ENCODE results near the gene PNMA6E. TPM values are rescaled to one million over a fixed set of nuclear protein-coding genes. Genes with fewer than 3 reads are reported as not detected.

The PNMA6E gene
- total RNA-seq, 4 donors from 2014 or later: not detected

DNA sequence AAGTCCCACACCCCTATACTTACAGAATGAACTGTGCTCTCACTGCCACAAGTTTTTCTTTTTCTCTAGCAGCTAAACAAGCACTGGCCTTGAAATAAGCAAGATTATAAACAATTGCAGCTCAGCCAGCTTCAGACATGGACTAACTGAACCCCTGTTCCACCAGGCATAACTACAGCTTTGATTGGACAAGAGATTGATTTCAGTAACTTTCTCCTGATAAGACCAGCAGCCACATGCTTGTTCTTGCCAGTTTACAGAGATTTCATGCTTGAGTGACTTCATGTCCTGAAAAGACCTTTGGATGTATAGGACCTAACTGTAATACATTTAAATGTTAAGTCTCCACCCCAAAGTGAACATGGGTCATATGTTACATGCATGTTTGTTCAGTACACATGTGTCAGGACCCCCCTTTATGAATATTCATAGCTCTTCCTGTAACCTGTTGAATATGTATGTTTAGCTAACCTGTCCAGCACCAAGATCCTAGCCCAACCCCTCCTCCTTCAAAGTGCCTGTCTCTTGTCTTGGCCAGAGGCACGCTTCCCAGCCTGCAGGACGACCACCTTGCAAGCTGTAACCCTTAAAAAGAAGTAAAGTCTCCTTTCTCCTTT is 39.3 kb downstream of the PNMA6E start:
- no peaks in the 10 kb centered on the region for H3K27me3 ChIP-seq
- H3K36me3 ChIP-seq: no peaks in the 10 kb centered on the region
- no peak for DNase-seq
- H3K27ac ChIP-seq: no peak overlapping the region
- no peaks in the 10 kb centered on the region for H3K4me1 ChIP-seq
- TF ChIP-seq POLR2A (IDR thresholded peaks at IDR 0.05): no peak
- TF ChIP-seq, protein P1, sequence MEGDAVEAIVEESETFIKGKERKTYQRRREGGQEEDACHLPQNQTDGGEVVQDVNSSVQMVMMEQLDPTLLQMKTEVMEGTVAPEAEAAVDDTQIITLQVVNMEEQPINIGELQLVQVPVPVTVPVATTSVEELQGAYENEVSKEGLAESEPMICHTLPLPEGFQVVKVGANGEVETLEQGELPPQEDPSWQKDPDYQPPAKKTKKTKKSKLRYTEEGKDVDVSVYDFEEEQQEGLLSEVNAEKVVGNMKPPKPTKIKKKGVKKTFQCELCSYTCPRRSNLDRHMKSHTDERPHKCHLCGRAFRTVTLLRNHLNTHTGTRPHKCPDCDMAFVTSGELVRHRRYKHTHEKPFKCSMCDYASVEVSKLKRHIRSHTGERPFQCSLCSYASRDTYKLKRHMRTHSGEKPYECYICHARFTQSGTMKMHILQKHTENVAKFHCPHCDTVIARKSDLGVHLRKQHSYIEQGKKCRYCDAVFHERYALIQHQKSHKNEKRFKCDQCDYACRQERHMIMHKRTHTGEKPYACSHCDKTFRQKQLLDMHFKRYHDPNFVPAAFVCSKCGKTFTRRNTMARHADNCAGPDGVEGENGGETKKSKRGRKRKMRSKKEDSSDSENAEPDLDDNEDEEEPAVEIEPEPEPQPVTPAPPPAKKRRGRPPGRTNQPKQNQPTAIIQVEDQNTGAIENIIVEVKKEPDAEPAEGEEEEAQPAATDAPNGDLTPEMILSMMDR (IDR thresholded peaks at IDR 0.05): no peak
- intact Hi-C loops (cut with DNase I; ENCODE audit: low total_unique reads): no loop called here
- H3K4me3 ChIP-seq: no peak overlapping the region
- no peaks in the 10 kb centered on the region for H3K9me3 ChIP-seq

DNA sequence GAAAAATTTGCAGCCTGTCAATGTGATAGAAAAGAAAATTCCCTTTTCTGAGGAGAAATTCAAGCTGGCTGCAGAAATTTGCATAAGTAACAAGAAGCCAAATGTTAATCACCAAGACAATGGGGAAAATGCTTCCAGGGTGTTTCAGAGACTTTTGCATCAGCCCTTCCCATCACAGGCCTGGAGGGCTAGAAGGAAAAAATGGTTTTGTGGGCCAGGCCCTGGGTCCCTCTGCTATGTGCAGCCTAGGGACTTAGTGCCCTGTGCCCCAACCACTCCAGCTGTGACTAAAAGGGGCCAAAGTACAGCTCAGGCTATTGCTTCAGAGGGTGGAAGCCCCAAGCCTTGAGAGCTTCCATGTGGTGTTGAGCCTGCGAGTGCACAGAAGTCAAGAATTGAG is 43.3 kb downstream of the PNMA6E start:
- no peak for DNase-seq
- Histone ChIP-seq H3K27ac (no peak overlapping the region), H3K36me3 (no peaks in the 10 kb centered on the region), H3K9me3 (no peaks in the 10 kb centered on the region), H3K4me1 (no peaks in the 10 kb centered on the region), H3K4me3 (no peak overlapping the region), H3K27me3 (no peaks in the 10 kb centered on the region)
- TF ChIP-seq, protein P1 (IDR thresholded peaks at IDR 0.05): no peak
- no peak for TF ChIP-seq POLR2A (IDR thresholded peaks at IDR 0.05)
- intact Hi-C loops (cut with DNase I; ENCODE audit: low total_unique reads): no loop called here

DNA sequence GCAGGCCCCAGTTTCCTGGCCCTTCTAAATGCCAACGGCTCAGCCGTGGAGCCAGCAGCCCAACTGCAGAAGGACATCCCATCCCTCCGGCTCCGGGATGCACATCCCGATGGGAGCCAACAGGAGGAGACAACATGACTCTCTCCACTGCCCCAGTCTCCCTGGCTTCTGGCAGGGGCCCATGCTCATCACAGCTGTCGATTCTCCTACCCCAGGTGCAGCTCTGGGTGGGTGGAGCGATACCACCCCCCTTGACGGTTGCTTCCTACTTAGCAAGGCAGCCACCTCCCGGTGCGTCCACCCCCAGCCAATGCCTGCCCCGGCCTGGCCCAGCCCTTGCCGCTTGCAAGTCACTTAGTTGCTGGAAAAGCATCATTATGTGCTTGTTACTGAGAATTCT is 47.7 kb downstream of the PNMA6E start:
- intact Hi-C loops (cut with DNase I; ENCODE audit: low total_unique reads): no loop called here
- no peak for DNase-seq
- H3K27ac ChIP-seq: no peak overlapping the region

DNA sequence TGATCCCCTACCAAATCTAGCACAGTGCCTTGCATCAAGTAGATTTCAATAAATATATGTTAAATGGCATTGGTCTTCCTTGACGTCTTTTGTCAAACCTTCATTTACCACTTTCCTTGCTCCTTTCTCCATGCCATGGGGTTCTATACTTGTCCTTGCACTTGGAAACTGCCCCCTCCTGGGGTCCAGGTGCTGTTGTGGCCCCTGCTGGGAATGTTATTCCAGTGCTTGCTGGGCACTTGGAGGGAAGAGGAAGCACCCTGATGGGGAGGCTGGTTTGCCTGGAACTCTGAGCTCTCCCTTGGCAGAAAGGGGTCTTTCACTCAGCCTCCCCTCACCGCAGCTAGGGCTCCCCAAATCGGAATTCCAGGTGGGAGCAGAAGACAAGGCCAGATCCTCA is 48.3 kb downstream of the PNMA6E start:
- no peak for DNase-seq
- no peaks in the 10 kb centered on the region for H3K36me3 ChIP-seq

More for the DNA sequence above, 47.7 kb downstream of the PNMA6E start:
- TF ChIP-seq, protein P1 (IDR thresholded peaks at IDR 0.05): no peak
- no peak for TF ChIP-seq POLR2A (IDR thresholded peaks at IDR 0.05)
- Histone ChIP-seq H3K9me3 (no peaks in the 10 kb centered on the region), H3K36me3 (no peaks in the 10 kb centered on the region), H3K27me3 (no peaks in the 10 kb centered on the region), H3K4me3 (no peak overlapping the region), H3K4me1 (no peaks in the 10 kb centered on the region)

DNA sequence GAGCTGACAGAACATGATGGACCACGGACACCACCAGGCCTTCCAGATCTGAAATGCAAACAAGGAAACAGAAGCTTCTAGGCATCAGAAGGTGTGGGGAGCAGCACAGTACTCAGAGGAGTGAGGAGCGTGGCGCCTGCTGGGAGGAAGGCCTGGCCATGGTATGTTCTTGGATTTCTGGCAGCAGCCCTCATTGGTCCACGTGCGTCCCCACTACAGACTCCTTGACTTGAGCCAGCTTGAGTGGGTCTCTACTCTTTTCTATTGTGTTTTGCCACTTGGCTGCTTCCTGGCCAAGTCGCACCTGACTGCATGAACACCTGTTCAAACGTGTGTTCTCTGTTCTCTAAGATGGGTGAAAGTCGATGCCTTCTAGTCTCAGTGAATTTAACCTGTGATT is 49.2 kb downstream of the PNMA6E start:
- Histone ChIP-seq H3K27ac (no peak overlapping the region), H3K4me3 (no peak overlapping the region), H3K36me3 (no peaks in the 10 kb centered on the region), H3K4me1 (no peaks in the 10 kb centered on the region), H3K9me3 (no peaks in the 10 kb centered on the region), H3K27me3 (no peaks in the 10 kb centered on the region)
- TF ChIP-seq POLR2A (IDR thresholded peaks at IDR 0.05): no peak
- TF ChIP-seq, protein P1 (IDR thresholded peaks at IDR 0.05): no peak
- no peak for DNase-seq
- intact Hi-C loops (cut with DNase I; ENCODE audit: low total_unique reads): no loop called here

More for the DNA sequence above, 48.3 kb downstream of the PNMA6E start:
- intact Hi-C loops (cut with DNase I; ENCODE audit: low total_unique reads): no loop called here
- Histone ChIP-seq H3K27ac (no peak overlapping the region), H3K4me3 (no peak overlapping the region), H3K27me3 (no peaks in the 10 kb centered on the region), H3K9me3 (no peaks in the 10 kb centered on the region), H3K4me1 (no peaks in the 10 kb centered on the region)
- no peak for TF ChIP-seq POLR2A (IDR thresholded peaks at IDR 0.05)
- TF ChIP-seq, protein P1 (IDR thresholded peaks at IDR 0.05): no peak

Measured in uterus (tissue), 4 donors.